Fibroblast of lung (primary cell): Measurements from ENCODE around the gene PDIA5.

Source experiments
- CTCF ChIP-seq, 2 donors: IDR thresholded peaks in 1 of 2; conservative IDR thresholded peaks in 1 of 2; 1 replicate in 1 of 2; 2 replicates in 1 of 2; pipeline ENCODE4 v1.5.1; 2011 to 2012; ENCODE audit warnings: low read length in 2 of 2, control low read depth in 1 of 2, inconsistent platforms in 1 of 2, low read depth in 1 of 2, mild to moderate bottlenecking in 1 of 2
- EZH2 ChIP-seq: IDR thresholded peaks from 2 replicates; pipeline ENCODE4 v1.5.1; 2012; ENCODE audit warnings: low read length, control low read depth, mild to moderate bottlenecking; ENCODE audit errors: missing control alignments

GRCh38 chr3:123152687-123153086 is 85.9 kb downstream of the PDIA5 start:
- TF ChIP-seq CTCF (conservative IDR thresholded peaks at IDR 0.05 in 1 of 2, IDR thresholded peaks at IDR 0.05 in 1 of 2; ENCODE audit: low read depth in 1 of 2, low read length in 2 of 2) (no peak), EZH2 (no peak)
